NCI-H2081 treated with DMSO at 0.1 percent for 48 hours (cell line): ENCODE measurements around the gene PRXL2B.
"Not testable (repeated sequence)": the region's sequence is repeated elsewhere in the genome, so short reads cannot be mapped to it uniquely, and the experiment has no call there.

Experiments used
- DNase-seq: peaks from one replicate; lab custom pipeline; 2025; lab: John Stamatoyannopoulos, UW

The PRXL2B gene

GRCh38 chr1:2564815-2565374, 21.7 kb upstream of the PRXL2B start:
- no peak for DNase-seq

- no peak for DNase-seq
Observed at GRCh38 chr1:2566101-2567045, 20.2 kb upstream of the PRXL2B start.

GRCh38 chr1:2567083-2567679, 19.4 kb upstream of the PRXL2B start:
- DNase-seq, result no peak

- not testable (repeated sequence) for DNase-seq
Observed at GRCh38 chr1:2568187-2568816, 18.3 kb upstream of the PRXL2B start.

- DNase-seq, result no peak
Observed at GRCh38 chr1:2569060-2569459, 17.5 kb upstream of the PRXL2B start.

- DNase-seq, result not testable (repeated sequence)
Observed at GRCh38 chr1:2569703-2570102, 16.9 kb upstream of the PRXL2B start.

- no peak for DNase-seq
Observed at GRCh38 chr1:2570332-2570731, 16.2 kb upstream of the PRXL2B start.

- DNase-seq, result no peak
Observed at GRCh38 chr1:2571348-2571747, 15.2 kb upstream of the PRXL2B start.

- no peak for DNase-seq
Observed at GRCh38 chr1:2573250-2573920, 13.2 kb upstream of the PRXL2B start.

- no peak for DNase-seq
Observed at GRCh38 chr1:2574350-2574749, 12.2 kb upstream of the PRXL2B start.

GRCh38 chr1:2575801-2576663, 10.5 kb upstream of the PRXL2B start:
- no peak for DNase-seq

GRCh38 chr1:2577565-2578075, 9.0 kb upstream of the PRXL2B start:
- DNase-seq, result not testable (repeated sequence)

GRCh38 chr1:2578758-2579118, 7.8 kb upstream of the PRXL2B start:
- DNase-seq, result no peak

GRCh38 chr1:2580691-2581090, 5.9 kb upstream of the PRXL2B start:
- no peak for DNase-seq

- DNase-seq, result no peak
Observed at GRCh38 chr1:2582391-2582790, 4.2 kb upstream of the PRXL2B start.

- no peak for DNase-seq
Observed at GRCh38 chr1:2583331-2583791, 3.2 kb upstream of the PRXL2B start.

- DNase-seq, result no peak
Observed at GRCh38 chr1:2583871-2584351, 2.7 kb upstream of the PRXL2B start.

GRCh38 chr1:2584686-2585317, 1.8 kb upstream of the PRXL2B start:
- no peak for DNase-seq

GRCh38 chr1:2585318-2586092, 1.1 kb upstream of the PRXL2B start:
- no peak for DNase-seq
